Vagina (tissue), 2 donors: ENCODE data around the gene MTAP. TPM values are rescaled to one million over a fixed set of nuclear protein-coding genes. Genes with fewer than 3 reads are reported as not detected.

Experiments used
- DNase-seq, 2 donors: peaks; one replicate each; pipeline ENCODE4 v3.0.0-alpha.2; 2017; ENCODE audit errors: extremely low spot score in 2 of 2
- H3K27ac ChIP-seq: fragments of 200-600 bp; sonication (generic); one replicate; pipeline ENCODE4 v1.5.1; 2019
- H3K27me3 ChIP-seq: fragments of 200-600 bp; sonication (generic); one replicate; pipeline ENCODE4 v1.5.1; 2019
- H3K36me3 ChIP-seq, 2 donors: fragments of 200-600 bp; sonication (generic); one replicate each; pipeline ENCODE4 v1.5.1; 2017 to 2019
- H3K4me1 ChIP-seq: fragments of 200-600 bp; sonication (generic); one replicate; pipeline ENCODE4 v1.5.1; 2019
- H3K4me3 ChIP-seq, 2 donors: fragments of 200-600 bp; sonication (generic); 1 replicate in 1 of 2; 2 replicates in 1 of 2; pipeline ENCODE4 v1.5.1; 2016 to 2019
- H3K9me3 ChIP-seq: fragments of 200-600 bp; sonication (generic); one replicate; pipeline ENCODE4 v1.5.1; 2019
- CTCF ChIP-seq, 3 experiments: fragments of 450-650 bp in 2 of 3; fragments of 200-600 bp in 1 of 3; sonication (generic) in 1 of 3; IDR thresholded peaks; one replicate each; pipeline ENCODE4 v1.5.1; 2017 to 2019; ENCODE audit warnings: antibody characterized with exemption in 3 of 3, mild to moderate bottlenecking in 2 of 3, moderate library complexity in 2 of 3
- POLR2A ChIP-seq, 2 donors: fragments of 450-650 bp; IDR thresholded peaks; one replicate each; pipeline ENCODE4 v1.6.1; 2017; ENCODE audit warnings: antibody characterized with exemption in 2 of 2, mild to moderate bottlenecking in 2 of 2, moderate library complexity in 2 of 2
- POLR2AphosphoS5 ChIP-seq, 2 donors: sonication (generic); formaldehyde crosslinking; IDR thresholded peaks; one replicate each; pipeline ENCODE4 v1.9.0; 2017; ENCODE audit warnings: antibody characterized with exemption in 2 of 2, mild to moderate bottlenecking in 2 of 2, low read depth in 1 of 2; ENCODE audit not compliant: insufficient read depth in 1 of 2
- intact Hi-C: fragments of 100-400 bp; cut with DNase I; formaldehyde crosslinking; loops from one replicate; pipeline ENCODE4 v1.15.1; 2023
- total RNA-seq: library from RNA; depleted of rRNA; stranded (reverse); fragments of >200 nt; gene quantifications from one replicate; pipeline ENCODE4 v1.2.3, GENCODE V29; 2016

MTAP gene
- total RNA-seq, 1 donor from 2014 or later, result 19.9 TPM

GRCh38 chr9:21810388-21810787, 8.0 kb downstream of the MTAP start:
- Histone ChIP-seq H3K27ac (no peak overlapping the region), H3K4me1 (peaks cover 59% of the 10 kb centered on the region), H3K36me3 (peaks cover 0 to 13% of the 10 kb centered on the region in 2 donors), H3K27me3 (no peaks in the 10 kb centered on the region), H3K9me3 (no peaks in the 10 kb centered on the region), H3K4me3 (no peak overlapping the region)
- intact Hi-C loops, result loop anchor here (5.0 kb wide), 1 partner anchor 437 kb away; no protein-coding TSS in a partner anchor
- TF ChIP-seq POLR2AphosphoS5 (IDR thresholded peaks at IDR 0.05; ENCODE audit: insufficient read depth in 1 of 2, low read depth in 1 of 2) (no peak), CTCF (IDR thresholded peaks at IDR 0.05) (no peak), POLR2A (IDR thresholded peaks at IDR 0.05) (no peak)
- DNase-seq, result no peak

GRCh38 chr9:21810881-21811280, 8.4 kb downstream of the MTAP start:
- Histone ChIP-seq H3K27me3 (no peaks in the 10 kb centered on the region), H3K4me3 (no peak overlapping the region), H3K9me3 (no peaks in the 10 kb centered on the region), H3K4me1 (peaks cover 54% of the 10 kb centered on the region), H3K27ac (no peak overlapping the region), H3K36me3 (peaks cover 0 to 18% of the 10 kb centered on the region in 2 donors)
- no peak for TF ChIP-seq POLR2AphosphoS5 (IDR thresholded peaks at IDR 0.05; ENCODE audit: insufficient read depth in 1 of 2, low read depth in 1 of 2)
- no peak for TF ChIP-seq POLR2A (IDR thresholded peaks at IDR 0.05)
- no peak for TF ChIP-seq CTCF (IDR thresholded peaks at IDR 0.05)
- no peak for DNase-seq
- intact Hi-C loops, result loop anchor here (5.0 kb wide), 1 partner anchor 436 kb away; no protein-coding TSS in a partner anchor

GRCh38 chr9:21811914-21812313, 9.5 kb downstream of the MTAP start:
- H3K36me3 ChIP-seq, result peaks cover 0 to 26% of the 10 kb centered on the region in 2 donors
- H3K9me3 ChIP-seq, result no peaks in the 10 kb centered on the region
- H3K27me3 ChIP-seq, result no peaks in the 10 kb centered on the region
- TF ChIP-seq CTCF (IDR thresholded peaks at IDR 0.05) (no peak), POLR2A (IDR thresholded peaks at IDR 0.05) (no peak), POLR2AphosphoS5 (IDR thresholded peaks at IDR 0.05; ENCODE audit: insufficient read depth in 1 of 2, low read depth in 1 of 2) (no peak)
- peaks cover 44% of the 10 kb centered on the region for H3K4me1 ChIP-seq
- intact Hi-C loops, result loop anchor here (5.0 kb wide), 1 partner anchor 435 kb away; no protein-coding TSS in a partner anchor
- DNase-seq, result no peak
- H3K27ac ChIP-seq, result no peak overlapping the region
- no peak overlapping the region for H3K4me3 ChIP-seq

- TF ChIP-seq POLR2A (IDR thresholded peaks at IDR 0.05) (no peak), CTCF (IDR thresholded peaks at IDR 0.05) (no peak), POLR2AphosphoS5 (IDR thresholded peaks at IDR 0.05; ENCODE audit: insufficient read depth in 1 of 2, low read depth in 1 of 2) (no peak)
- no peak for DNase-seq
- Histone ChIP-seq H3K9me3 (no peaks in the 10 kb centered on the region), H3K36me3 (peaks cover 0 to 31% of the 10 kb centered on the region in 2 donors), H3K4me3 (no peak overlapping the region), H3K27me3 (no peaks in the 10 kb centered on the region), H3K4me1 (peaks cover 39% of the 10 kb centered on the region), H3K27ac (no peak overlapping the region)
- intact Hi-C loops, result loop anchor here (5.0 kb wide), 1 partner anchor 435 kb away; no protein-coding TSS in a partner anchor
Measured at GRCh38 chr9:21812415-21812814, 10.0 kb downstream of the MTAP start.

- peaks cover 37% of the 10 kb centered on the region for H3K4me1 ChIP-seq
- no peak overlapping the region for H3K27ac ChIP-seq
- H3K36me3 ChIP-seq, result peaks cover 0 to 36% of the 10 kb centered on the region in 2 donors
- DNase-seq, result no peak
- no peak overlapping the region for H3K4me3 ChIP-seq
- TF ChIP-seq CTCF (IDR thresholded peaks at IDR 0.05) (peak; percentile 61 to 78 (median 63)), POLR2A (IDR thresholded peaks at IDR 0.05) (no peak)
- H3K27me3 ChIP-seq, result no peaks in the 10 kb centered on the region
- H3K9me3 ChIP-seq, result no peaks in the 10 kb centered on the region
- intact Hi-C loops, result loop anchor here (5.0 kb wide), 1 partner anchor 434 kb away; no protein-coding TSS in a partner anchor
Measured at GRCh38 chr9:21812946-21813568, 10.6 kb downstream of the MTAP start.
